Right atrium auricular region (tissue), 2 donors: ENCODE data around the gene SLC1A3. TPM values are rescaled to one million over a fixed set of nuclear protein-coding genes. Genes with fewer than 3 reads are reported as not detected.

Experiments used
- DNase-seq: peaks from one replicate; pipeline ENCODE4 v3.0.0-alpha.2; 2019; ENCODE audit warnings: low spot score
- H3K27ac ChIP-seq, 2 donors: fragments of 200-600 bp; sonication (generic); 1 replicate in 1 of 2; 2 replicates in 1 of 2; pipeline ENCODE4 v1.5.1; 2016 to 2019
- H3K27me3 ChIP-seq, 2 donors: fragments of 200-600 bp; sonication (generic); one replicate each; pipeline versions ENCODE4 v1.5.1 to v1.6.0; 2017 to 2019
- H3K36me3 ChIP-seq: fragments of 200-600 bp; sonication (generic); one replicate; pipeline ENCODE4 v1.5.1; 2016
- H3K4me1 ChIP-seq, 2 donors: fragments of 200-600 bp; sonication (generic); one replicate each; pipeline versions ENCODE4 v1.5.1 to v1.6.0; 2017 to 2019
- H3K4me3 ChIP-seq, 2 donors: fragments of 200-600 bp; sonication (generic); 1 replicate in 1 of 2; 2 replicates in 1 of 2; pipeline ENCODE4 v1.5.1; 2017 to 2019; ENCODE audit warnings: mild to moderate bottlenecking in 1 of 2, moderate library complexity in 1 of 2
- H3K9me3 ChIP-seq, 2 donors: fragments of 200-600 bp; sonication (generic); one replicate each; pipeline ENCODE4 v1.5.1; 2019
- total RNA-seq, 2 donors: library from RNA; depleted of rRNA; stranded (reverse); fragments of >200 nt; gene quantifications; one replicate each; pipeline ENCODE4 v1.1.0, GENCODE V29; 2016
- TF ChIP-seq, protein P1 (sequence below), 2 donors: fragments of 200-600 bp; sonication (generic); IDR thresholded peaks; one replicate each; pipeline ENCODE4 v1.5.1; 2019; ENCODE audit warnings: antibody characterized with exemption in 2 of 2

SLC1A3 gene
- total RNA-seq, 2 donors from 2014 or later: 31.8 to 50.9 TPM

DNA sequence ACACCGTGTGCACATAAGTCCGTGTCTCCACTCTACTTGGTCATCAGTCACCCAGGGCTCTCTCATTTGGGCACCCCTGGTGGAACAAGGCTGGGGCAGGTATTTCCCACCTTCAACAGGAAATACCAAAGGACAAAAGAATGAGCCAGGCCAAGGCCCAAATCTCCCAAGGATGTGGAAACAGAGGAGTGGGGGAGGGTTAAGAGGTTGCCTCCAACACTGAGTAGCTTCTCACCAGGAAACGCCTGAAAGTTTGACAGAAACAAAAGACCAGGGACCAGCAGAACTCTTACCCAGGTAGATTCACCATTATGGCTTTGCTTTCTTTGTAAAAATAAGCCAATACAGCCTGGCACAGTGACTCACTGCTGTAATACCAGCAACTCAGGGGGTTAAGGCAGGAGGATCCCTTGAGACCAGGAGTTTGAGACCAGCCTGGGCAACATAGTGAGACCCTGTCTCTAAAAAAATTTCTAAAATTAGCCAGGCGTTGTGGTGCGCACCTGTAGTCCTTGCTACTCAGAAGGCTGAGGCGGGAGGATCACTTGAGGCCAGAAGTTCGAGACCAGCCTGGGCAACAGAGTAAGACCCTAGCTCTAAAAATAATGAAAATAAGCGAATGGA, 12.7 kb downstream of the SLC1A3 start:
- H3K4me1 ChIP-seq: peaks cover 0 to 19% of the 10 kb centered on the region in 2 donors
- no peak for DNase-seq
- no peak overlapping the region for H3K27ac ChIP-seq
- no peaks in the 10 kb centered on the region for H3K27me3 ChIP-seq
- no peak overlapping the region for H3K4me3 ChIP-seq
- no peaks in the 10 kb centered on the region for H3K36me3 ChIP-seq
- no peaks in the 10 kb centered on the region for H3K9me3 ChIP-seq
- TF ChIP-seq, protein P1, sequence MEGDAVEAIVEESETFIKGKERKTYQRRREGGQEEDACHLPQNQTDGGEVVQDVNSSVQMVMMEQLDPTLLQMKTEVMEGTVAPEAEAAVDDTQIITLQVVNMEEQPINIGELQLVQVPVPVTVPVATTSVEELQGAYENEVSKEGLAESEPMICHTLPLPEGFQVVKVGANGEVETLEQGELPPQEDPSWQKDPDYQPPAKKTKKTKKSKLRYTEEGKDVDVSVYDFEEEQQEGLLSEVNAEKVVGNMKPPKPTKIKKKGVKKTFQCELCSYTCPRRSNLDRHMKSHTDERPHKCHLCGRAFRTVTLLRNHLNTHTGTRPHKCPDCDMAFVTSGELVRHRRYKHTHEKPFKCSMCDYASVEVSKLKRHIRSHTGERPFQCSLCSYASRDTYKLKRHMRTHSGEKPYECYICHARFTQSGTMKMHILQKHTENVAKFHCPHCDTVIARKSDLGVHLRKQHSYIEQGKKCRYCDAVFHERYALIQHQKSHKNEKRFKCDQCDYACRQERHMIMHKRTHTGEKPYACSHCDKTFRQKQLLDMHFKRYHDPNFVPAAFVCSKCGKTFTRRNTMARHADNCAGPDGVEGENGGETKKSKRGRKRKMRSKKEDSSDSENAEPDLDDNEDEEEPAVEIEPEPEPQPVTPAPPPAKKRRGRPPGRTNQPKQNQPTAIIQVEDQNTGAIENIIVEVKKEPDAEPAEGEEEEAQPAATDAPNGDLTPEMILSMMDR (IDR thresholded peaks at IDR 0.05): no peak

DNA sequence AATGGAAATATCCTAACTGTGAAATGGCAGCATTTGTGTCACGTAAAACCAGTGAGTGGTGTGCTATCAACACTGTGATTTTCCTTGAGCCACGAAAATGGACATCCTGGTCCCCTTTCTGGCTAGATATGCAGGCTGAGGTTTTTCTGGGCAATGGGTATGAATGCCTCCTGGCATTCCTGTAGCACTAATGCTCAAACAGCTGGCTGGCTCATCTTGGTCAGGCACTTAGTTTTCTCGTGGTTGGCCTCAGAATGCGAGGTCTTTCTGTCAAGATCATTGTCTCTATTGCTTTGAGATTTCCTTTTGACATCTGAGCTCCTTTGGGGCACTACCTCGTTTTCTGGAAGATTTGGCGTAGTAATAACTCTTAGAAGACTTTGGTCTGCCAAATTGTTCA, 15.6 kb downstream of the SLC1A3 start:
- no peaks in the 10 kb centered on the region for H3K4me1 ChIP-seq

DNA sequence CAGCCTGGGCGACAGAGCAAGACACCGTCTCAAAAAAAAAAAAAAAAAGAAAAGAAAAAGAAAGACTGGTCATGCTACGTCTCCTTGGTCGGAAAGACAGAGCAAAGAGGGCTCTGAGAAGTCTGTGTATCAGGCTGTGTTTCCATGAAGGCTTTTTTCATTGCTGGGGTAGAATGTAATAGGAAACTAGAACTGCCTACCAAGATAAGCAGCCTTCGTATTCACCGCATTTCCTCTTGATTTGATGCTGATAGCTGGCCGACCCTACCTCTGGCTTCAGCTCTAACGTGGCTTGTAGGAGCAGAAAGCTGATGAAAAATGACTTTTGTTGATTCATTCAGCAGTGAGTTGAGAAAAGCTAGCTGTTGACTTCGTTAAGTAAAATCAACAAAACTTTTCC, 17.4 kb downstream of the SLC1A3 start:
- H3K27ac ChIP-seq: no peak overlapping the region
- TF ChIP-seq, protein P1 (IDR thresholded peaks at IDR 0.05): no peak
- no peaks in the 10 kb centered on the region for H3K27me3 ChIP-seq
- H3K36me3 ChIP-seq: no peaks in the 10 kb centered on the region
- H3K9me3 ChIP-seq: no peaks in the 10 kb centered on the region
- no peaks in the 10 kb centered on the region for H3K4me1 ChIP-seq
- DNase-seq: no peak
- no peak overlapping the region for H3K4me3 ChIP-seq

More for the DNA sequence above, 15.6 kb downstream of the SLC1A3 start:
- Histone ChIP-seq H3K9me3 (no peaks in the 10 kb centered on the region), H3K36me3 (no peaks in the 10 kb centered on the region), H3K27ac (no peak overlapping the region), H3K4me3 (no peak overlapping the region), H3K27me3 (no peaks in the 10 kb centered on the region)
- no peak for DNase-seq
- TF ChIP-seq, protein P1 (IDR thresholded peaks at IDR 0.05): no peak

DNA sequence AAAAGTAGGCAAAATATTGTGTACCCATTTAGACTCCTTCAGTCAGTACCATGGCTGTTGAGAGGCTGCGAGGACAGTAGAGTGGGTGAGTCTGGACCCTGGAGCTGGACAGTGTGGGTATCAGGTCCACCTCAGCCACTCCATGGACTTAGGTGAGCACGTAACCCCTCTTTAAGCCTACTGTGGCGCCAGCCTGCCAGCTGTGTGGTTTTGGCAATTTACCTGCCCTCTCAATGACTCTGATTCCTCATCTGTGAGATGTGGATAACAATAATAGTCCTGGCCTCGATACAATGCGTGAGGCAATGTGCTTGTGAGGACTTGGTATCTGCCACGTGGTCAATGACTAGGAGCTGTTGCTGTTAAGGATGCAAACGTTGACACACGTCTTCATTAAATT, 17.9 kb downstream of the SLC1A3 start:
- no peak for DNase-seq
- TF ChIP-seq, protein P1 (IDR thresholded peaks at IDR 0.05): no peak
- H3K9me3 ChIP-seq: no peaks in the 10 kb centered on the region
- H3K36me3 ChIP-seq: no peaks in the 10 kb centered on the region
- H3K27me3 ChIP-seq: no peaks in the 10 kb centered on the region
- no peaks in the 10 kb centered on the region for H3K4me1 ChIP-seq
- H3K27ac ChIP-seq: no peak overlapping the region
- no peak overlapping the region for H3K4me3 ChIP-seq

DNA sequence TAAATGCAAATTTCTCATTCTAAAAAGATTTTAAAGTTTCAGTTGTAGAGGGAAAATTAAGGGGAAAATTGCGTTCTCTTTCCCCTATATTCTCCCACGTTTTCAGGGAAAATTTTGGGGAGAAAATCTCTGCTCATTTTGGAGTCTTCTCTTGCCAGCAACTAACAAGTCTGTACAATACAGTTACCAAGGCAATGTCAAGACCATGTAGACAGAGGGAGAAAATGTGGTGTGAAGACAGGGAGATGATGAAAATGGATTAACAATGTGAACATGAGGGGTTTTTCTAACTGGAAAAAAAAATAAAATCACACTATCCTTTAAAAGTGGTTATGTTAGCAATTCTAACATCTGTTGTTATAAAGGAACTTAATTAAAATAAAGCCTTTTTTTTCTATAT, 22.3 kb downstream of the SLC1A3 start:
- peaks cover 0 to 9% of the 10 kb centered on the region in 2 donors for H3K4me1 ChIP-seq
- H3K4me3 ChIP-seq: no peak overlapping the region
- H3K36me3 ChIP-seq: peaks cover 7% of the 10 kb centered on the region
- no peak overlapping the region for H3K27ac ChIP-seq
- H3K27me3 ChIP-seq: no peaks in the 10 kb centered on the region
- H3K9me3 ChIP-seq: no peaks in the 10 kb centered on the region
- no peak for DNase-seq
- TF ChIP-seq, protein P1 (IDR thresholded peaks at IDR 0.05): no peak

DNA sequence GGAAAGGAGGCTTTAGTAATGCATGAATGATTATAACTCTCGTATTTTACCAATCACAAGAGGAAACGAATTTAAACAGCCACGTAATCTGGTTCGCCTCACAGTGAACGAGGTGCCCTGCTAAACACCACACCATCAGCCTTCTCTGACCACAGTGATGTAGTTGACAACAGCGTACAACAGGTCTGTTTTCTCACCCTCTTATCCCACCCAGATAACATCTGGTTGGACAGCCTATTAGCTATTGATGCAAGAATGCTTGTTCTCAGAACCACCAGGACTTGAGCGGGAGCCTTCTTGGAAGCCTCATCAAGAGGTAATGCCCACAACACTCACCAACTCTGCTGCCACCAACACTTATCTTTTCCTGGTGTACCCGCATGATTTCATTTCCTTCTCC, 23.3 kb downstream of the SLC1A3 start:
- Histone ChIP-seq H3K4me1 (peaks cover 0 to 9% of the 10 kb centered on the region in 2 donors), H3K27ac (no peak overlapping the region), H3K36me3 (peaks cover 7% of the 10 kb centered on the region), H3K27me3 (no peaks in the 10 kb centered on the region), H3K9me3 (no peaks in the 10 kb centered on the region), H3K4me3 (no peak overlapping the region)
- no peak for DNase-seq
- TF ChIP-seq, protein P1 (IDR thresholded peaks at IDR 0.05): no peak
